ENCODE data around the gene FREM2. TPM values are rescaled to one million over a fixed set of nuclear protein-coding genes. Genes with fewer than 3 reads are reported as not detected.
A peak's percentile ranks its signal among the peaks of the same experiment; 100 is the strongest.

Gene FREM2
- total RNA-seq, 1 donor from 2014 or later = 13.9 TPM

GRCh38 chr13:38777347-38778119 lies 90.7 kb downstream of the FREM2 start:
- Histone ChIP-seq H3K27ac (no peak overlapping the region), H3K9me3 (no peaks in the 10 kb centered on the region), H3K36me3 (no peaks in the 10 kb centered on the region), H3K4me1 (no peaks in the 10 kb centered on the region), H3K27me3 (no peaks in the 10 kb centered on the region), H3K4me3 (no peak overlapping the region)
- no peak for TF ChIP-seq CTCF (IDR thresholded peaks at IDR 0.05)
- ATAC-seq (no peak), DNase-seq (no peak)
- intact Hi-C loops (cut with DNase I) = no loop called here

- Histone ChIP-seq H3K27me3 (no peaks in the 10 kb centered on the region), H3K4me3 (no peak overlapping the region), H3K27ac (no peak overlapping the region), H3K36me3 (no peaks in the 10 kb centered on the region), H3K4me1 (no peaks in the 10 kb centered on the region), H3K9me3 (no peaks in the 10 kb centered on the region)
- DNase-seq (no peak), ATAC-seq (no peak)
- intact Hi-C loops (cut with DNase I) = no loop called here
- TF ChIP-seq CTCF (IDR thresholded peaks at IDR 0.05) = no peak
Measured at GRCh38 chr13:38781539-38781938, 94.7 kb downstream of the FREM2 start.

GRCh38 chr13:38784036-38784880 lies 97.4 kb downstream of the FREM2 start:
- Histone ChIP-seq H3K27ac (peak overlapping the region; percentile 24), H3K4me1 (no peaks in the 10 kb centered on the region), H3K27me3 (no peaks in the 10 kb centered on the region), H3K4me3 (peak overlapping the region; percentile 25), H3K36me3 (no peaks in the 10 kb centered on the region), H3K9me3 (no peaks in the 10 kb centered on the region)
- intact Hi-C loops (cut with DNase I) = no loop called here
- ATAC-seq = peak; percentile 54
- DNase-seq = no peak
- TF ChIP-seq CTCF (IDR thresholded peaks at IDR 0.05) = no peak

GRCh38 chr13:38785042-38785441 lies 98.2 kb downstream of the FREM2 start:
- Histone ChIP-seq H3K4me3 (peak overlapping the region; percentile 25), H3K4me1 (no peaks in the 10 kb centered on the region), H3K9me3 (no peaks in the 10 kb centered on the region), H3K36me3 (no peaks in the 10 kb centered on the region), H3K27ac (peak overlapping the region; percentile 12), H3K27me3 (no peaks in the 10 kb centered on the region)
- intact Hi-C loops (cut with DNase I) = no loop called here
- no peak for TF ChIP-seq CTCF (IDR thresholded peaks at IDR 0.05)
- no peak for ATAC-seq
- no peak for DNase-seq

GRCh38 chr13:38785490-38785889 lies 98.6 kb downstream of the FREM2 start:
- intact Hi-C loops (cut with DNase I) = no loop called here
- peak overlapping the region; percentile 12 for H3K27ac ChIP-seq
- DNase-seq (no peak), ATAC-seq (no peak)
- peak overlapping the region; percentile 25 for H3K4me3 ChIP-seq
- TF ChIP-seq CTCF (IDR thresholded peaks at IDR 0.05) = no peak
- H3K36me3 ChIP-seq = no peaks in the 10 kb centered on the region
- H3K4me1 ChIP-seq = no peaks in the 10 kb centered on the region
- H3K27me3 ChIP-seq = no peaks in the 10 kb centered on the region
- H3K9me3 ChIP-seq = no peaks in the 10 kb centered on the region

Measured in upper lobe of right lung (tissue), 1 donor.